GM19099 (cell line): ENCODE results near the gene BNC2.

Source experiments
- POLR2A ChIP-seq: IDR thresholded peaks from 3 replicates; pipeline ENCODE4 v1.6.1; 2011; ENCODE audit warnings: low read depth; ENCODE audit not compliant: insufficient read length; ENCODE audit errors: extremely low read depth

The BNC2 gene

GRCh38 chr9:16809912-16810610 lies 60.4 kb downstream of the BNC2 start:
- TF ChIP-seq POLR2A, result no peak

GRCh38 chr9:16806674-16807073 lies 63.8 kb downstream of the BNC2 start:
- TF ChIP-seq POLR2A, result no peak

GRCh38 chr9:16803648-16804047 lies 66.8 kb downstream of the BNC2 start:
- no peak for TF ChIP-seq POLR2A

- TF ChIP-seq POLR2A, result no peak
These were observed 68.5 kb downstream of the BNC2 start for GRCh38 chr9:16801871-16802466.

GRCh38 chr9:16796304-16796825 lies 74.1 kb downstream of the BNC2 start:
- no peak for TF ChIP-seq POLR2A

- TF ChIP-seq POLR2A, result no peak
These were observed 75.4 kb downstream of the BNC2 start for GRCh38 chr9:16794871-16795639.

- no peak for TF ChIP-seq POLR2A
These were observed 76.4 kb downstream of the BNC2 start for GRCh38 chr9:16794103-16794502.

GRCh38 chr9:16787724-16788123 lies 82.7 kb downstream of the BNC2 start:
- TF ChIP-seq POLR2A, result no peak

GRCh38 chr9:16784002-16784401 lies 86.5 kb downstream of the BNC2 start:
- no peak for TF ChIP-seq POLR2A

GRCh38 chr9:16782490-16782889 lies 88.0 kb downstream of the BNC2 start:
- TF ChIP-seq POLR2A, result no peak

GRCh38 chr9:16775330-16775729 lies 95.1 kb downstream of the BNC2 start:
- TF ChIP-seq POLR2A, result no peak

- TF ChIP-seq POLR2A, result no peak
These were observed 96.9 kb downstream of the BNC2 start for GRCh38 chr9:16773617-16774016.

GRCh38 chr9:16773116-16773515 lies 97.4 kb downstream of the BNC2 start:
- TF ChIP-seq POLR2A, result no peak

- TF ChIP-seq POLR2A, result no peak
These were observed 99.1 kb downstream of the BNC2 start for GRCh38 chr9:16771356-16771755.

- no peak for TF ChIP-seq POLR2A
These were observed 101.2 kb downstream of the BNC2 start for GRCh38 chr9:16769291-16769690.

- no peak for TF ChIP-seq POLR2A
These were observed 101.7 kb downstream of the BNC2 start for GRCh38 chr9:16768816-16769215.

- no peak for TF ChIP-seq POLR2A
These were observed 103.1 kb downstream of the BNC2 start for GRCh38 chr9:16767366-16767765.

- TF ChIP-seq POLR2A, result no peak
These were observed 106.5 kb downstream of the BNC2 start for GRCh38 chr9:16763946-16764345.
